Measurements from ENCODE around the gene CYB5D1. TPM values are rescaled to one million over a fixed set of nuclear protein-coding genes. Genes with fewer than 3 reads are reported as not detected.
A peak's percentile ranks its signal among the peaks of the same experiment; 100 is the strongest.

The CYB5D1 gene
- total RNA-seq, 1 donor from 2014 or later: 4.4 TPM

DNA sequence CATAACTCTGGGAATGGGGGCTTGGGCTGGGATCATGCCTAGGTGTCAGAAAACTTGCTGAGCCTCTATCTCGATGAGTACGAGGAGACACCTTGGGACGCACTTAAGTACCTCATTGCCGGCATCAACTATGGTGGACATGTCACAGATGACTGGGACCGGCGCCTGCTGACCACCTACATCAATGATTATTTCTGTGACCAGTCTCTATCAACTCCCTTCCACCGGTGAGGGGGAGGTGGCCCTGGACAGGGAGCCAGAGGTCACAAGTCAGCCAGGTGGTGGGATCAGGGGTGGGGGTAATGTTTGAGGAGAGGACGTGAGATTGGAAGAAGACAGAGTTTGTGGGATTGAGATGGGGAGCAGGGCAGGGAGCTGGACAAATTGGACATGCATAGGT, 27.2 kb upstream of the CYB5D1 start:
- Histone ChIP-seq H3K4me1 (peaks cover 6% of the 10 kb centered on the region), H3K9me3 (no peaks in the 10 kb centered on the region), H3K27ac (no peak overlapping the region), H3K36me3 (no peaks in the 10 kb centered on the region), H3K4me3 (no peak overlapping the region), H3K27me3 (no peaks in the 10 kb centered on the region)
- TF ChIP-seq POLR2A (IDR thresholded peaks at IDR 0.05) (no peak), POLR2AphosphoS5 (IDR thresholded peaks at IDR 0.05; ENCODE audit: insufficient read depth in 1 of 2, low read depth in 1 of 2) (no peak)
- TF ChIP-seq, protein P1, sequence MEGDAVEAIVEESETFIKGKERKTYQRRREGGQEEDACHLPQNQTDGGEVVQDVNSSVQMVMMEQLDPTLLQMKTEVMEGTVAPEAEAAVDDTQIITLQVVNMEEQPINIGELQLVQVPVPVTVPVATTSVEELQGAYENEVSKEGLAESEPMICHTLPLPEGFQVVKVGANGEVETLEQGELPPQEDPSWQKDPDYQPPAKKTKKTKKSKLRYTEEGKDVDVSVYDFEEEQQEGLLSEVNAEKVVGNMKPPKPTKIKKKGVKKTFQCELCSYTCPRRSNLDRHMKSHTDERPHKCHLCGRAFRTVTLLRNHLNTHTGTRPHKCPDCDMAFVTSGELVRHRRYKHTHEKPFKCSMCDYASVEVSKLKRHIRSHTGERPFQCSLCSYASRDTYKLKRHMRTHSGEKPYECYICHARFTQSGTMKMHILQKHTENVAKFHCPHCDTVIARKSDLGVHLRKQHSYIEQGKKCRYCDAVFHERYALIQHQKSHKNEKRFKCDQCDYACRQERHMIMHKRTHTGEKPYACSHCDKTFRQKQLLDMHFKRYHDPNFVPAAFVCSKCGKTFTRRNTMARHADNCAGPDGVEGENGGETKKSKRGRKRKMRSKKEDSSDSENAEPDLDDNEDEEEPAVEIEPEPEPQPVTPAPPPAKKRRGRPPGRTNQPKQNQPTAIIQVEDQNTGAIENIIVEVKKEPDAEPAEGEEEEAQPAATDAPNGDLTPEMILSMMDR (IDR thresholded peaks at IDR 0.05): no peak
- intact Hi-C loops (cut with DNase I): no loop called here
- no peak for DNase-seq (ENCODE audit: extremely low spot score in 2 of 2)

DNA sequence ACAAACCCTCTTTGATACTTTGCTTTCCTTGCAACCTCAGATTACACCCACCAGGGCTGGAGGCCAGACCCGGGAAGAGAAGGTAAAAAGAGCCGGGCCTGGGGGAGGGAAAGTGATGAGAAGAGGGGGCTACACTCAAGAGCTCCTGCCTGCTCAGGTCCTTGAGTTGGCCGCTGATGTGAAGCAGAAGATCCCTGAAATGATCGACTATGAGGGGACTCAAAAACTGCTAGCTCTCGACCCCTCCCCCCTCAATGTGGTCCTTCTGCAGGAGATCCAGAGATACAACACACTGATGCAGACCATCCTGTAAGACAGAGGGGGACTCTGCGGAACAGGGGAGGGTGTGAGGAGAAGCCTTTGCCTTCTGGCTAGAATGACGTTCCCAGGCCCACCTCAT, 26.6 kb upstream of the CYB5D1 start:
- intact Hi-C loops (cut with DNase I): no loop called here
- no peaks in the 10 kb centered on the region for H3K36me3 ChIP-seq
- no peak for DNase-seq (ENCODE audit: extremely low spot score in 2 of 2)
- no peaks in the 10 kb centered on the region for H3K27me3 ChIP-seq
- H3K9me3 ChIP-seq: no peaks in the 10 kb centered on the region
- H3K4me3 ChIP-seq: no peak overlapping the region
- H3K27ac ChIP-seq: no peak overlapping the region
- peaks cover 7% of the 10 kb centered on the region for H3K4me1 ChIP-seq
- TF ChIP-seq POLR2AphosphoS5 (IDR thresholded peaks at IDR 0.05; ENCODE audit: insufficient read depth in 1 of 2, low read depth in 1 of 2) (no peak), POLR2A (IDR thresholded peaks at IDR 0.05) (no peak)
- TF ChIP-seq, protein P1 (IDR thresholded peaks at IDR 0.05): no peak

DNA sequence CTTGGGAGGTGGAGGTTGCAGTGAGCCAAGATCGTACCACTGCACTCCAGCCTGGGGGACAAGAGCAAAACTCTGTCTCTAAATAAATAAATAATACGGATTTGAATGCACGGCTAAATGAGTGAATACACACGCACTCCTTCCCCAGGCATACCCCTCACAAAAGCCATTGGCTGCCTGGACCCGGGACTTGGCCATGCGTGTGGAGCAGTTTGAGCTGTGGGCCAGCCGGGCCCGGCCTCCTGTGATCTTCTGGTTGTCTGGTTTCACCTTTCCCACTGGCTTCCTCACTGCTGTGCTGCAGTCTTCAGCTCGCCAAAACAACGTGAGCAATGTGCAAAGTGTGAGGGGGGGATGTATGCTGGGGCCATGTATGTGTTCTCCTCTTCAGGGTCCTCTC, 25.4 kb upstream of the CYB5D1 start:
- no peak for TF ChIP-seq POLR2AphosphoS5 (IDR thresholded peaks at IDR 0.05; ENCODE audit: insufficient read depth in 1 of 2, low read depth in 1 of 2)
- TF ChIP-seq POLR2A (IDR thresholded peaks at IDR 0.05): no peak
- TF ChIP-seq, protein P1 (IDR thresholded peaks at IDR 0.05): no peak
- H3K27me3 ChIP-seq: no peaks in the 10 kb centered on the region
- peaks cover 19% of the 10 kb centered on the region for H3K4me1 ChIP-seq
- H3K27ac ChIP-seq: no peak overlapping the region
- no peak overlapping the region for H3K4me3 ChIP-seq
- DNase-seq (ENCODE audit: extremely low spot score in 2 of 2): no peak
- no peaks in the 10 kb centered on the region for H3K9me3 ChIP-seq
- H3K36me3 ChIP-seq: no peaks in the 10 kb centered on the region
- intact Hi-C loops (cut with DNase I): no loop called here

DNA sequence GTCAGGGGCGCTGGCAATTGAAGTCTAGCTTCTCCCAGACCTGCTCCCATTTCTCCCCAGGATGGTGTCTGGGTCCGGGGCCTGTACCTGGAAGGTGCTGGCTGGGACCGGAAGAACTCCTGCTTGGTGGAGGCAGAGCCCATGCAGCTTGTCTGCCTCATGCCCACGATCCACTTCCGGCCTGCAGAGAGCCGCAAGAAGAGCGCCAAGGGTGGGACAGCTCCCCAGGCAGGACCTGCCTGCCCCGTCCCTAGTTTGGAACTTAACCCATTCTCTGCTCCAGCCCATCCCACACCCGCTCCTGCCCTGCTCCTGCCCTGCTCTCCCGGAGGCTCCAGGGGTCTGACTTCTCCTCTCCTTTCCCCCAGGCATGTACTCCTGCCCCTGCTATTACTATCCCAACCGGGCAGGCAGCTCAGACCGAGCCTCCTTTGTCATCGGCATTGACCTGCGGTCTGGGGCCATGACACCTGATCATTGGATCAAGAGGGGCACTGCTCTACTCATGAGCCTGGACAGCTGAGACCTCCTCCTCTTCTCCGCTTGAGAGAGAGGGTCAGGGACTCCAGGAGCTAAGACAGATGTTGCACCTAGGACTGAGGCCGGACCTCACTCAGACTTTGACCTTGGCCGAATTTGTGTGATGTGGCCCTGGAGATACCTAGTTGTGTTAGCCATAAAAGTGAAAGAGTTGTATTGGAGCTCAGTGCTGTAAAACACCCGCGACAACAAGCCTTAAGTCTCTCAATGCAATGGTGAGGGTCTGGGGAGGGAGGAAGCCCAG, 24.6 kb upstream of the CYB5D1 start:
- H3K27ac ChIP-seq: peak overlapping the region; percentile 99
- H3K4me3 ChIP-seq: peak overlapping the region; percentile 70 to 95
- TF ChIP-seq POLR2A (IDR thresholded peaks at IDR 0.05) (no peak), POLR2AphosphoS5 (IDR thresholded peaks at IDR 0.05; ENCODE audit: insufficient read depth in 1 of 2, low read depth in 1 of 2) (no peak)
- TF ChIP-seq, protein P1 (IDR thresholded peaks at IDR 0.05): no peak
- intact Hi-C loops (cut with DNase I): no loop called here
- peaks cover 26% of the 10 kb centered on the region for H3K4me1 ChIP-seq
- H3K27me3 ChIP-seq: no peaks in the 10 kb centered on the region
- peak in 1 of 2 donors; percentile 90 for DNase-seq (ENCODE audit: extremely low spot score in 2 of 2)
- no peaks in the 10 kb centered on the region for H3K9me3 ChIP-seq
- H3K36me3 ChIP-seq: no peaks in the 10 kb centered on the region

Data from vagina (tissue), 2 donors.